Mesenchymal stem cell (in vitro differentiated cells and primary cell): Measurements from ENCODE around the gene KNSTRN.

Source experiments
- DNase-seq: peaks from one replicate; pipeline ENCODE4 v3.0.0-alpha.2; 2013
- H2AFZ ChIP-seq: one replicate; pipeline ENCODE4 v1.6.1; 2013; ENCODE audit warnings: low read depth, mild to moderate bottlenecking, control low read depth, inconsistent platforms, low read length, moderate library complexity
- H2AK5ac ChIP-seq: 2 replicates; pipeline ENCODE4 v1.6.1; 2013; ENCODE audit warnings: low read length, moderate library complexity, mild to moderate bottlenecking, inconsistent platforms; ENCODE audit not compliant: severe bottlenecking
- H2BK120ac ChIP-seq: one replicate; pipeline ENCODE4 v1.6.1; 2013; ENCODE audit warnings: low read depth, mild to moderate bottlenecking, inconsistent platforms, low read length, moderate library complexity
- H2BK12ac ChIP-seq, 2 experiments: one replicate each; pipeline ENCODE4 v1.6.1; 2013; ENCODE audit warnings: inconsistent platforms in 2 of 2, low read length in 2 of 2, mild to moderate bottlenecking in 2 of 2, moderate library complexity in 2 of 2, control low read depth in 1 of 2
- H2BK15ac ChIP-seq: one replicate; pipeline ENCODE4 v1.6.1; 2013; ENCODE audit warnings: mild to moderate bottlenecking, low read depth, inconsistent platforms; ENCODE audit not compliant: poor library complexity, severe bottlenecking
- H2BK5ac ChIP-seq: 2 replicates; pipeline ENCODE4 v1.6.1; 2013; ENCODE audit warnings: low read depth, mild to moderate bottlenecking, low read length, control low read depth, inconsistent platforms; ENCODE audit not compliant: poor library complexity, severe bottlenecking
- H3K14ac ChIP-seq, 2 experiments: one replicate each; pipeline ENCODE4 v1.6.1; 2013; ENCODE audit warnings: inconsistent platforms in 2 of 2, low read length in 2 of 2, control low read depth in 1 of 2, mild to moderate bottlenecking in 1 of 2, moderate library complexity in 1 of 2
- H3K18ac ChIP-seq, 2 experiments: one replicate each; pipeline ENCODE4 v1.6.1; 2013; ENCODE audit warnings: inconsistent platforms in 2 of 2, low read length in 2 of 2, control low read depth in 1 of 2, low read depth in 1 of 2, mild to moderate bottlenecking in 1 of 2
- H3K23ac ChIP-seq, 2 experiments: one replicate each; pipeline ENCODE4 v1.6.1; 2013; ENCODE audit warnings: inconsistent platforms in 2 of 2, low read length in 2 of 2, mild to moderate bottlenecking in 2 of 2, moderate library complexity in 2 of 2, control low read depth in 1 of 2
- H3K27ac ChIP-seq: 2 replicates; pipeline ENCODE4 v1.5.1; 2013; ENCODE audit warnings: mild to moderate bottlenecking, moderate library complexity, low read length, control low read depth, inconsistent platforms; ENCODE audit not compliant: poor library complexity, severe bottlenecking
- H3K27me3 ChIP-seq, 2 experiments: 2 replicates each; pipeline versions ENCODE4 v1.6.1 to v1.7.0; 2013; ENCODE audit warnings: low read length in 2 of 2, mild to moderate bottlenecking in 2 of 2, moderate library complexity in 2 of 2, control low read depth in 1 of 2, inconsistent platforms in 1 of 2; ENCODE audit not compliant: control insufficient read depth in 1 of 2, insufficient read depth in 1 of 2
- H3K36me3 ChIP-seq, 2 experiments: 2 replicates each; pipeline versions ENCODE4 v1.6.1 to v1.7.0; 2013; ENCODE audit warnings: low read length in 2 of 2, control low read depth in 1 of 2, inconsistent platforms in 1 of 2, low read depth in 1 of 2, mild to moderate bottlenecking in 1 of 2; ENCODE audit not compliant: insufficient read depth in 2 of 2, control insufficient read depth in 1 of 2
- H3K4ac ChIP-seq, 2 experiments: one replicate each; pipeline ENCODE4 v1.6.1; 2013; ENCODE audit warnings: inconsistent platforms in 2 of 2, low read length in 2 of 2, mild to moderate bottlenecking in 2 of 2, moderate library complexity in 2 of 2, control low read depth in 1 of 2, low read depth in 1 of 2
- H3K4me1 ChIP-seq: 2 replicates; pipeline ENCODE4 v1.6.1; 2013; ENCODE audit warnings: low read depth, low read length, control low read depth; ENCODE audit not compliant: control insufficient read depth, insufficient read depth
- H3K4me2 ChIP-seq: 2 replicates; pipeline ENCODE4 v1.6.1; 2013; ENCODE audit warnings: low read length, mild to moderate bottlenecking, inconsistent platforms; ENCODE audit not compliant: poor library complexity, severe bottlenecking
- H3K4me3 ChIP-seq, 2 experiments: 2 replicates each; pipeline versions ENCODE4 v1.5.1 to v1.7.0; 2013; ENCODE audit warnings: low read length in 2 of 2, mild to moderate bottlenecking in 2 of 2, control low read depth in 1 of 2, low read depth in 1 of 2; ENCODE audit not compliant: insufficient read depth in 1 of 2
- H3K79me1 ChIP-seq: replicated peaks from 2 replicates; pipeline ENCODE4 v1.6.1; 2013; ENCODE audit warnings: mild to moderate bottlenecking, control low read depth, low read length, inconsistent platforms; ENCODE audit not compliant: poor library complexity, severe bottlenecking
- H3K9ac ChIP-seq: 2 replicates; pipeline ENCODE4 v1.7.0; 2013; ENCODE audit warnings: mild to moderate bottlenecking, low read length, moderate library complexity
- H3K9me3 ChIP-seq: 2 replicates; pipeline ENCODE4 v1.7.0; 2013; ENCODE audit warnings: mild to moderate bottlenecking, low read length; ENCODE audit not compliant: control insufficient read depth
- H4K8ac ChIP-seq: one replicate; pipeline ENCODE4 v1.6.1; 2013; ENCODE audit warnings: inconsistent platforms, mild to moderate bottlenecking, low read length, moderate library complexity
- H4K91ac ChIP-seq: one replicate; pipeline ENCODE4 v1.6.1; 2013; ENCODE audit warnings: mild to moderate bottlenecking, low read length, inconsistent platforms
- WGBS: methylation state at CpG from one replicate; pipeline ENCODE4 v1.1.7; 2013; ENCODE audit warnings: mixed read lengths; 5-methylcytosine and 5-hydroxymethylcytosine counted together

The KNSTRN gene

DNA sequence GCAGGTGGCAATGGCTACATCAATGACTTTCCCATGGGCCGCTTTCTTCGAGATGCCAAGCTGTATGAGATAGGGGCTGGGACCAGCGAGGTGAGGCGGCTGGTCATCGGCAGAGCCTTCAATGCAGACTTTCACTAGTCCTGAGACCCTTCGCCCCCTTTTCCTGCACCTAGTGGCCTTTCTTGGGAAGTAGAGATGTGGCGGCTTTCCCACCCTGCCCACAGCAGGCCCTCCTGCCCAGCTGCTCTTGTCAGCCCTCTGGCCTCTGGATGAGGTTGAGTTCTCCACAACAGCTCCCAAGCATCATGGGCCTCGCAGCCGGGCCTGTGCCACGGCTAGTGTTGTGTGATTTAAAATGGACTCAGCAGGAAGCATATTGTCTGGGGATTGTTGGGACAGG lies 35.6 kb downstream of the KNSTRN start:
- Histone ChIP-seq H3K4me2 (no peak overlapping the region), H3K4ac (no peak overlapping the region), H3K4me3 (no peak overlapping the region), H3K79me1 (no peaks in the 10 kb centered on the region), H3K27me3 (peaks cover 0 to 7% of the 10 kb centered on the region in 2 experiments), H2BK5ac (no peak overlapping the region), H2AK5ac (no peak overlapping the region), H2AFZ (no peak overlapping the region), H3K9ac (no peak overlapping the region), H3K4me1 (peaks cover 8% of the 10 kb centered on the region), H3K14ac (no peak overlapping the region), H2BK120ac (no peak overlapping the region), H3K36me3 (peaks cover 48 to 50% of the 10 kb centered on the region in 2 experiments), H4K8ac (no peak overlapping the region), H4K91ac (no peak overlapping the region), H3K9me3 (no peaks in the 10 kb centered on the region), H2BK12ac (no peak overlapping the region), H3K23ac (no peak overlapping the region), H3K27ac (no peak overlapping the region), H3K18ac (no peak overlapping the region), H2BK15ac (no peak overlapping the region)
- no peak for DNase-seq
- WGBS = 98% methylated on average over 10 of the region's 10 CpGs

DNA sequence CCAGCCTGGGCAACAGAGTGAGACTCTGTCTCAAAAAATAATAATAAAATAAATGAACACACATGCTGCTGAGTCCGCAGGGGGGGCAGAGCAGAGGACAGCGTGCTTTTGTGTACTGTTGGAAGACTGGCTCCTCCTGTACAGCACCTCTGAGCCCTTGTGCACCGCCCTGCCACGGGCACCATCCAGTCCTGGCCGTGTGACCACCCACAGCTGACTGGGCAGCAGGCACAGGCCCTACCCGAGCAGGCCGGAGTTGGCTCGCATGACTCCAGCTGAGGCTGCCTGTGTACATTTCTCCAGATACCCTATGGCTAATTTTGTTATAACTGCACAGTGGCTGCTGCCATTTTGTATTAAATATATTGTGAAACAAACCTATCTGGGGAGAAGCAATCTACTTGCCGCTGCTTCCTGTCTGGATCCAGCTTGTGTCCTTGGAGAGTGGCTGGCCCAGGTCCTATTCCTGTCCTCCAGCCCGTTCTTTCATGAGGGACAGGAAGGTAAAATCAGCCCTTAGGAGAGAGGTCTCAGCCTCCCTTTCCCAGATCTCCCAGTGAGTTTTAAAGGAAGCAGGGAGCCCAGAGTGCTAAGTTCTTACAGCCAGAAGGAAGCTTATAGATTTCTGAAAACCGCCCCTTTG lies 37.7 kb downstream of the KNSTRN start:
- H3K18ac ChIP-seq = no peak overlapping the region

DNA sequence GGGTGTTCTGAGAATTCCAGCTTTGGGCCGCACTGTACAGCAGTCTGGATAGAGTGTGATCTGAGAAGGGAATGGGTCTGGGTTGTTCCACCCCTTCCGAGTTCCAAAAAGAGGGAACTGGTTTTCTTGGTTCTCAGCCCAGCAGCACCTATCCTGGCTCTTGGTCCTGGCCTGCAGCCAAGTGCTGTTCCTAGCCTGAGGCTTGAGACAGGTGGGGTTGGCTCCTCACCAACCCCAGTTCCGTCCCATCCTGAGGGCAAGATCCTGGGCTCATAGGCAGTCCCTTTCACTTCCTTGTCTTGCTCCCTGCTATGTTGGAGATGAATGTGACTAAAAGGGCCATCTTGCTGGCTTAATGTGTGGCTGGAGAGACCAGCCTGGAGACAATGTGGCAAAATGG lies 38.3 kb downstream of the KNSTRN start:
- no peak overlapping the region for H2BK15ac ChIP-seq
- no peak overlapping the region for H2BK120ac ChIP-seq
- H4K91ac ChIP-seq = no peak overlapping the region
- no peak overlapping the region for H2BK12ac ChIP-seq
- no peak overlapping the region for H3K4me2 ChIP-seq
- H3K4me3 ChIP-seq = no peak overlapping the region
- H3K27me3 ChIP-seq = peaks cover 0 to 7% of the 10 kb centered on the region in 2 experiments
- H3K36me3 ChIP-seq = peaks cover 23 to 24% of the 10 kb centered on the region in 2 experiments
- no peak overlapping the region for H4K8ac ChIP-seq
- no peak for DNase-seq
- no peak overlapping the region for H2AK5ac ChIP-seq
- no peak overlapping the region for H3K27ac ChIP-seq
- no peak overlapping the region for H3K9ac ChIP-seq
- WGBS = 84% methylated on average over 3 of the region's 3 CpGs
- peaks cover 8% of the 10 kb centered on the region for H3K4me1 ChIP-seq
- H3K23ac ChIP-seq = no peak overlapping the region
- no peaks in the 10 kb centered on the region for H3K79me1 ChIP-seq
- no peak overlapping the region for H3K4ac ChIP-seq
- H3K9me3 ChIP-seq = no peaks in the 10 kb centered on the region
- H3K18ac ChIP-seq = no peak overlapping the region
- no peak overlapping the region for H2BK5ac ChIP-seq
- H2AFZ ChIP-seq = no peak overlapping the region
- no peak overlapping the region for H3K14ac ChIP-seq

More for the DNA sequence above, 37.7 kb downstream of the KNSTRN start:
- H3K9ac ChIP-seq = no peak overlapping the region
- no peak overlapping the region for H3K23ac ChIP-seq
- H3K9me3 ChIP-seq = no peaks in the 10 kb centered on the region
- peaks cover 0 to 7% of the 10 kb centered on the region in 2 experiments for H3K27me3 ChIP-seq
- no peak overlapping the region for H3K14ac ChIP-seq
- H4K91ac ChIP-seq = no peak overlapping the region
- H2AK5ac ChIP-seq = no peak overlapping the region
- H2BK5ac ChIP-seq = no peak overlapping the region
- no peak overlapping the region for H4K8ac ChIP-seq
- peaks cover 8% of the 10 kb centered on the region for H3K4me1 ChIP-seq
- no peak overlapping the region for H2BK15ac ChIP-seq
- H3K4me2 ChIP-seq = no peak overlapping the region
- no peak overlapping the region for H2BK120ac ChIP-seq
- no peak overlapping the region for H3K4ac ChIP-seq
- peaks cover 29 to 30% of the 10 kb centered on the region in 2 experiments for H3K36me3 ChIP-seq
- no peak overlapping the region for H3K27ac ChIP-seq
- H2AFZ ChIP-seq = no peak overlapping the region
- H2BK12ac ChIP-seq = no peak overlapping the region
- 96% methylated on average over 10 of the region's 11 CpGs for WGBS
- no peak overlapping the region for H3K4me3 ChIP-seq
- DNase-seq = no peak
- no peaks in the 10 kb centered on the region for H3K79me1 ChIP-seq

DNA sequence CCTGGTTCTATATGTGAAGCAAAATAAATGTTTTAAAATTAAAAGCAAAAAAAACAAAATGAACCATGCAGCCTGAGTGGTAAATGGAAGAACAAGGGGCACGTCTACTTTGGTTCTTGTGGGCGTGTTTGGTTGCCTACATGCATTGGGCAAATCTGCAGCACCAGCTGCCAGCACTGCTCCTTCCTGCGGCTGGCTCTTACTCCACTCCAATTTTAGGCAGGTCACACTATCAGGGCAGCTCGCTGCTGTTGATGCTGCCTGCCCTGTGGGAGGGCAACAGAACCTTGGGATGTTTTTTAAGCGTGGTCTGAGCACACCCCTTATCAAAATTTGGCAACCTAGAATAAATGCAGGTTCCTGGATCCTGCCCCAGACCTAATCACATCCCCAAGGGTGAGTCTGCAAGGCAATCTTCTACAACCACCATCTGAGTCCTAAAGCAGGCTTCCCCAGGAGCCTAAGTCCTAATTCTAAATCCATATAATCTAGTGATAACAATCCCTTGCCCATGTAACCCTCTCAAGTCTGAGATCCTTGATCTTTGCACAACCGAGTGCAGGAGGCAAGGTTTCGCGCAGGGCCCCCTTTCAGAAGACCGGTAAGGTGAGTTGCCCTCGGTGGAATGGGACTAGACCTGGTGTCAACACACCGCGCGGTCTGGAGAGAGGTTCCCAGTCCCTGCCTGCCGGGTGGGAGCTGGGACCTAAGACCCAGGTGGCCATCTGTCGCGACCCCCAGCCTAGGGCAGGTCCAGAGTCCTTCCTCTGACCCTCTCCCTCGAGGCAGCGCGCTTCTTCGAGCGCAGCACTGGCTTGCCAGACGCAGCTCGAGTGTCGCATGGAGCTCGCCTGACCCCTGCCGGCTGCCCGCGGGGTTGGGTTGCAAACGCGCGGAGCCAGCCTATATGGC lies 39.0 kb downstream of the KNSTRN start:
- Histone ChIP-seq H4K8ac (peak overlapping the region; percentile 35), H4K91ac (no peak overlapping the region), H3K23ac (no peak overlapping the region), H3K18ac (no peak overlapping the region), H3K14ac (peak overlapping the region in 1 of 2 experiments; percentile 69), H3K4me2 (peak overlapping the region; percentile 53), H3K4me1 (peaks cover 8% of the 10 kb centered on the region), H3K4ac (no peak overlapping the region), H3K79me1 (no peaks in the 10 kb centered on the region), H3K36me3 (peaks cover 16 to 17% of the 10 kb centered on the region in 2 experiments), H3K27ac (no peak overlapping the region), H2BK12ac (peak overlapping the region in 1 of 2 experiments; percentile 55), H2BK120ac (no peak overlapping the region), H3K9me3 (no peaks in the 10 kb centered on the region), H3K9ac (peak overlapping the region; percentile 7), H2AFZ (no peak overlapping the region), H3K4me3 (peak overlapping the region in 1 of 2 experiments; percentile 10), H2AK5ac (no peak overlapping the region), H3K27me3 (peaks cover 0 to 7% of the 10 kb centered on the region in 2 experiments), H2BK5ac (no peak overlapping the region), H2BK15ac (no peak overlapping the region)
- DNase-seq = peak; percentile 59
- WGBS = 18% methylated on average over 31 of the region's 31 CpGs
